Hypothalamus (tissue), 51 donors: ENCODE results near the gene FGFR3.

Experiments
- DNase-seq, 51 donors: peaks; one replicate each; lab custom pipeline; 2025; lab: John Stamatoyannopoulos, UW

The FGFR3 gene

GRCh38 chr4:1799387-1800375, 6.6 kb downstream of the FGFR3 start:
- no peak for DNase-seq

GRCh38 chr4:1800805-1801204, 7.7 kb downstream of the FGFR3 start:
- DNase-seq: no peak

- DNase-seq: no peak
These were observed 8.3 kb downstream of the FGFR3 start for GRCh38 chr4:1801286-1801958.

GRCh38 chr4:1802151-1802715, 9.1 kb downstream of the FGFR3 start:
- peak in 1 of 51 donors; percentile 54 for DNase-seq

GRCh38 chr4:1802720-1803522, 9.8 kb downstream of the FGFR3 start:
- no peak for DNase-seq

GRCh38 chr4:1803523-1804423, 10.7 kb downstream of the FGFR3 start:
- DNase-seq: no peak

GRCh38 chr4:1804638-1805492, 11.8 kb downstream of the FGFR3 start:
- no peak for DNase-seq

- no peak for DNase-seq
These were observed 12.6 kb downstream of the FGFR3 start for GRCh38 chr4:1805493-1806222.

GRCh38 chr4:1806223-1806564, 13.1 kb downstream of the FGFR3 start:
- DNase-seq: no peak

GRCh38 chr4:1806596-1807331, 13.7 kb downstream of the FGFR3 start:
- DNase-seq: no peak

- DNase-seq: no peak
These were observed 14.3 kb downstream of the FGFR3 start for GRCh38 chr4:1807332-1807777.

GRCh38 chr4:1808396-1808795, 15.3 kb downstream of the FGFR3 start:
- no peak for DNase-seq

- no peak for DNase-seq
These were observed 16.0 kb downstream of the FGFR3 start for GRCh38 chr4:1808851-1809753.

- DNase-seq: peak in 48 of 51 donors; percentile 13 to 87 (median 64)
These were observed 16.8 kb downstream of the FGFR3 start for GRCh38 chr4:1809754-1810502.

GRCh38 chr4:1810765-1811164, 17.7 kb downstream of the FGFR3 start:
- no peak for DNase-seq
